Prostate gland (tissue), 2 donors: ENCODE data around the gene MYH9.
"Not testable (repeated sequence)": the region's sequence is repeated elsewhere in the genome, so short reads cannot be mapped to it uniquely, and the experiment has no call there.

ENCODE experiments used
- POLR2A ChIP-seq: fragments of 450-650 bp; IDR thresholded peaks from one replicate; pipeline ENCODE4 v1.6.1; 2016; ENCODE audit warnings: antibody characterized with exemption, mild to moderate bottlenecking
- POLR2AphosphoS5 ChIP-seq: sonication (generic); formaldehyde crosslinking; IDR thresholded peaks from one replicate; pipeline ENCODE4 v1.6.1; 2017; ENCODE audit warnings: antibody characterized with exemption
- TF ChIP-seq, protein P1 (sequence below), 4 experiments: fragments of 200-600 bp in 2 of 4; fragments of 450-650 bp in 2 of 4; sonication (generic) in 2 of 4; IDR thresholded peaks; 1 replicate in 3 of 4; 2 replicates in 1 of 4; pipeline ENCODE4 v1.5.1; 2016 to 2019; ENCODE audit warnings: antibody characterized with exemption in 4 of 4, mild to moderate bottlenecking in 2 of 4, moderate library complexity in 2 of 4

DNA sequence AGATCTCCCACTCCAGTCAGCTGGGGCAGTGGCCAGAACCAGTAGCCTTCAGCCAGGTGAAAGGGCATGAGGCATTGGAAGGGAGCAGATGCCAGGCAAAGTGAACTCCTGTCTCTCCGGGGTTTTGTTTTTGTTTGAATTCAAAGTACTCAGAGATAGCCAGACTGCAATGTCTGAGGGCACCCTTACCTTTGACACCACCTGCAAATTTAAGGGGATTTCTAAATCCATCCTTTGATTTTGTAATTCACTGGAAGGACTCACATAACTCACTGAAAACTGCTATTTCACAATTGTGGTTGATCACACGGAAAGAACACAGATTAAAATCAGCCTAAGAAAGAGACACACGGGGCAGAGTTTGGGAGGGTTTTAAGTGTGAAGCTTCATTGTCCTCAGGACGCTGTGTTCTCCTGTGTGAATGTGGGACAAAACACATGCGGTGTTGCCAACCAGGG, 124.5 kb downstream of the MYH9 start:
- TF ChIP-seq POLR2A, POLR2AphosphoS5: not testable (repeated sequence)
- TF ChIP-seq, protein P1, sequence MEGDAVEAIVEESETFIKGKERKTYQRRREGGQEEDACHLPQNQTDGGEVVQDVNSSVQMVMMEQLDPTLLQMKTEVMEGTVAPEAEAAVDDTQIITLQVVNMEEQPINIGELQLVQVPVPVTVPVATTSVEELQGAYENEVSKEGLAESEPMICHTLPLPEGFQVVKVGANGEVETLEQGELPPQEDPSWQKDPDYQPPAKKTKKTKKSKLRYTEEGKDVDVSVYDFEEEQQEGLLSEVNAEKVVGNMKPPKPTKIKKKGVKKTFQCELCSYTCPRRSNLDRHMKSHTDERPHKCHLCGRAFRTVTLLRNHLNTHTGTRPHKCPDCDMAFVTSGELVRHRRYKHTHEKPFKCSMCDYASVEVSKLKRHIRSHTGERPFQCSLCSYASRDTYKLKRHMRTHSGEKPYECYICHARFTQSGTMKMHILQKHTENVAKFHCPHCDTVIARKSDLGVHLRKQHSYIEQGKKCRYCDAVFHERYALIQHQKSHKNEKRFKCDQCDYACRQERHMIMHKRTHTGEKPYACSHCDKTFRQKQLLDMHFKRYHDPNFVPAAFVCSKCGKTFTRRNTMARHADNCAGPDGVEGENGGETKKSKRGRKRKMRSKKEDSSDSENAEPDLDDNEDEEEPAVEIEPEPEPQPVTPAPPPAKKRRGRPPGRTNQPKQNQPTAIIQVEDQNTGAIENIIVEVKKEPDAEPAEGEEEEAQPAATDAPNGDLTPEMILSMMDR (IDR thresholded peaks at IDR 0.05), result not testable (repeated sequence)
